IPS-18a (cell line): ENCODE data around the gene ENO2.

Experiments
- H3K27ac ChIP-seq: one replicate; pipeline ENCODE4 v1.5.1; 2013; ENCODE audit warnings: low read length
- H3K27me3 ChIP-seq: one replicate; pipeline ENCODE4 v1.6.1; 2013; ENCODE audit warnings: mild to moderate bottlenecking, low read length; ENCODE audit not compliant: control insufficient read depth, insufficient read depth
- H3K36me3 ChIP-seq: one replicate; pipeline ENCODE4 v1.6.1; 2013; ENCODE audit warnings: low read depth, low read length; ENCODE audit not compliant: control insufficient read depth
- H3K4me1 ChIP-seq: one replicate; pipeline ENCODE4 v1.6.1; 2013; ENCODE audit warnings: low read depth, low read length; ENCODE audit not compliant: control insufficient read depth
- H3K4me3 ChIP-seq: one replicate; pipeline ENCODE4 v1.5.1; 2013; ENCODE audit warnings: low read length
- H3K9ac ChIP-seq: one replicate; pipeline ENCODE4 v1.6.1; 2013; ENCODE audit warnings: mild to moderate bottlenecking, low read length, moderate library complexity
- H3K9me3 ChIP-seq: one replicate; pipeline ENCODE4 v1.6.1; 2013; ENCODE audit warnings: low read depth, low read length; ENCODE audit not compliant: control insufficient read depth

ENO2 gene

DNA sequence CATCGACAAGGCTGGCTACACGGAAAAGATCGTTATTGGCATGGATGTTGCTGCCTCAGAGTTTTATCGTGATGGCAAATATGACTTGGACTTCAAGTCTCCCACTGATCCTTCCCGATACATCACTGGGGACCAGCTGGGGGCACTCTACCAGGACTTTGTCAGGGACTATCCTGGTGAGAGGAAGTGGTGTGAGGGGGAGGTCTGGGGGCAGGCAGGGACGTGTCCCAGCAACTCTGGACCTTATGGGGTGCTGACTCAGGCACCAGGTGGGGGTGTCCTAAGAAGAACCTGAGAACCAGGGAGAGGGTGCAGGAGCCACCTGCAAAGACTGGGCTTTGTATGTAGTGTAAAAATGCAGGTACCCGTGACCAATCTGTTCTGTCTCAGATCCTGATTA lies 5.2 kb downstream of the ENO2 start:
- Histone ChIP-seq H3K27ac (no peak overlapping the region), H3K9ac (no peak overlapping the region), H3K36me3 (peaks cover 46% of the 10 kb centered on the region)

DNA sequence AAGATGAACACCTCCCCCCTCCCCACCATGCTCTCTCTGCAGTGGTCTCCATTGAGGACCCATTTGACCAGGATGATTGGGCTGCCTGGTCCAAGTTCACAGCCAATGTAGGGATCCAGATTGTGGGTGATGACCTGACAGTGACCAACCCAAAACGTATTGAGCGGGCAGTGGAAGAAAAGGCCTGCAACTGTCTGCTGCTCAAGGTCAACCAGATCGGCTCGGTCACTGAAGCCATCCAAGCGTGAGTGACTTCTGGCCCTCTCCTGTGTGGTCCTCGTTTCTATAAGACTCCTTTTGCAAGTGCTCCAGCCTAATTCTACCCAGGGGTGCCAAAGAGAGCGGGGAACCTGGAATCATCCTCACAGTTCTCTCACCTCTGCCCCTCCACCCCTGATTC lies 7.2 kb downstream of the ENO2 start:
- Histone ChIP-seq H3K4me1 (peaks cover 22% of the 10 kb centered on the region), H3K36me3 (peaks cover 42% of the 10 kb centered on the region), H3K27me3 (no peaks in the 10 kb centered on the region), H3K9ac (no peak overlapping the region), H3K4me3 (no peak overlapping the region), H3K9me3 (no peaks in the 10 kb centered on the region), H3K27ac (no peak overlapping the region)

More for the DNA sequence above, 5.2 kb downstream of the ENO2 start:
- Histone ChIP-seq H3K4me1 (peaks cover 5% of the 10 kb centered on the region), H3K4me3 (no peak overlapping the region), H3K27me3 (no peaks in the 10 kb centered on the region), H3K9me3 (no peaks in the 10 kb centered on the region)

DNA sequence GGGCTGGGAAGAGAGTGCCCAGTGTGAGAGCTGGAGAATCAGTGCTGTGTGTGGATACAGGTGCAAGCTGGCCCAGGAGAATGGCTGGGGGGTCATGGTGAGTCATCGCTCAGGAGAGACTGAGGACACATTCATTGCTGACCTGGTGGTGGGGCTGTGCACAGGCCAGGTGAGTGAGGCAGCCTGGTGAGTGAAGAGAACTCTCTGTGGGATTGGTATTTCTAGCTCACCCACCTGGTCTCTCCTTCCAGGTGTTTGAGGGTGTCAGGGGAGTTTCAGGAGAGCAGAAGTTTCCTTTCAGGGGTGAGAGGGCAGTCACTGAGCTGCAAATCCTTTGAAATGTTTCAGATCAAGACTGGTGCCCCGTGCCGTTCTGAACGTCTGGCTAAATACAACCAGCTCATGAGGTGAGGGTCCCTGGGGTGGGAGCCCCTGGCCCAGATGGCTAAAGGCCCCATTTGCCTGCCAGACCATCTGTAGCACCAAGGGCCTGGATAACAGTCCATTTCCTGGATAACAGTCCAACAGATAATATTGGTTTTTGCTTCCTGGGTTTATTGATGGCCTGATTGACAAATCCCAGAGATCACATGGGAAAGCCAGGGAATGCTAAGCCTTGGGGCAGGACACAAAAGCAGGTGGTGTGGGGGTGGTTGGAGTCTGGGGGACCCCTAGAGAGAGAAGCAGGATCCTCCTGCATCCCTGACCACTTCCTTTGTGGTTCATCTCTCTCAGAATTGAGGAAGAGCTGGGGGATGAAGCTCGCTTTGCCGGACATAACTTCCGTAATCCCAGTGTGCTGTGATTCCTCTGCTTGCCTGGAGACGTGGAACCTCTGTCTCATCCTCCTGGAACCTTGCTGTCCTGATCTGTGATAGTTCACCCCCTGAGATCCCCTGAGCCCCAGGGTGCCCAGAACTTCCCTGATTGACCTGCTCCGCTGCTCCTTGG lies 7.9 kb downstream of the ENO2 start:
- peaks cover 39% of the 10 kb centered on the region for H3K36me3 ChIP-seq
- H3K4me1 ChIP-seq = peaks cover 29% of the 10 kb centered on the region
- H3K27me3 ChIP-seq = no peaks in the 10 kb centered on the region
- no peak overlapping the region for H3K4me3 ChIP-seq
- H3K9me3 ChIP-seq = no peaks in the 10 kb centered on the region
- no peak overlapping the region for H3K27ac ChIP-seq
- no peak overlapping the region for H3K9ac ChIP-seq

DNA sequence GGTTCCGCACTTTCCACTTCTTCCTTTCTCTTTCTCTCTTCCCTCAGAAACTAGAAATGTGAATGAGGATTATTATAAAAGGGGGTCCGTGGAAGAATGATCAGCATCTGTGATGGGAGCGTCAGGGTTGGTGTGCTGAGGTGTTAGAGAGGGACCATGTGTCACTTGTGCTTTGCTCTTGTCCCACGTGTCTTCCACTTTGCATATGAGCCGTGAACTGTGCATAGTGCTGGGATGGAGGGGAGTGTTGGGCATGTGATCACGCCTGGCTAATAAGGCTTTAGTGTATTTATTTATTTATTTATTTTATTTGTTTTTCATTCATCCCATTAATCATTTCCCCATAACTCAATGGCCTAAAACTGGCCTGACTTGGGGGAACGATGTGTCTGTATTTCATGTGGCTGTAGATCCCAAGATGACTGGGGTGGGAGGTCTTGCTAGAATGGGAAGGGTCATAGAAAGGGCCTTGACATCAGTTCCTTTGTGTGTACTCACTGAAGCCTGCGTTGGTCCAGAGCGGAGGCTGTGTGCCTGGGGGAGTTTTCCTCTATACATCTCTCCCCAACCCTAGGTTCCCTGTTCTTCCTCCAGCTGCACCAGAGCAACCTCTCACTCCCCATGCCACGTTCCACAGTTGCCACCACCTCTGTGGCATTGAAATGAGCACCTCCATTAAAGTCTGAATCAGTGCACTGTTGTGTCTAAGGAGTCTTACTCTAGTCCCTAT lies 8.8 kb downstream of the ENO2 start:
- H3K36me3 ChIP-seq = peaks cover 33% of the 10 kb centered on the region
- no peak overlapping the region for H3K4me3 ChIP-seq
- H3K9me3 ChIP-seq = no peaks in the 10 kb centered on the region
- no peak overlapping the region for H3K27ac ChIP-seq
- H3K4me1 ChIP-seq = peaks cover 29% of the 10 kb centered on the region
- no peaks in the 10 kb centered on the region for H3K27me3 ChIP-seq
- no peak overlapping the region for H3K9ac ChIP-seq

DNA sequence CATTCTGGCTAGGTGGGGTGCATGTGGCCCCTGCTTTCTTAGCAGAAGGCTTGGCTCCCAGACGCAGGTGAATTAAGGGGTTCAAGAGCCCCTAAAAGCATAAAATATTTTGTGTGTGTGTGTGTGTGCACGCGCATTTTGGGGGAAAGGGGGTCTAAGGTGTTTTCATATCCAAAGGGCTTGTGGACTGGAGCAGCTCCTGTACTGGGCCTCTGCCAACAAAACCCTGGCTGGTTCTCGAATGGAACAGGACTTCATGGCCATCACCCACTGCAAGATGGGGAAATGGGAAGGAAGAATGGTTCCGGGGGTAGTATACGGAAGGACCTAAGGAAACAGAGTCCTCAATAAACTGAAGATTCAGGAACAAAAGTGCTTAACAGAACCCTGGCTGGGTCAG lies 9.5 kb downstream of the ENO2 start:
- no peaks in the 10 kb centered on the region for H3K27me3 ChIP-seq
- peaks cover 29% of the 10 kb centered on the region for H3K4me1 ChIP-seq
- peaks cover 32% of the 10 kb centered on the region for H3K36me3 ChIP-seq
- no peak overlapping the region for H3K4me3 ChIP-seq
- H3K27ac ChIP-seq = no peak overlapping the region
- no peaks in the 10 kb centered on the region for H3K9me3 ChIP-seq
- H3K9ac ChIP-seq = no peak overlapping the region

DNA sequence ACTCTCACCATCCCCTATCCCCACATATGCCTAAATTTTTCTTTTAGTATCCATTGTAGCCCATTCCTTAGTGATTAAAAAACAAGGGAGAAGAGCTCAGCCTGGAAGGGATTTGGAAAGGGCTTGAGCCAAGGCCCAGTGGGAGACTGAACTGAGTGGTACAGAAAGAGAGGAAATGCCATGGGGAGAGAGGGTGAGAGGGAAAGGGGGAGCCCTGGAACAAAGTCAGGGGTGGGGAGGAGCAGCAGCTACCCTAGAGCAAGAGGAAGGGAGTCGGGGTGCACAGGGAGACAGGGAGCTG lies 10.8 kb downstream of the ENO2 start:
- no peaks in the 10 kb centered on the region for H3K27me3 ChIP-seq

DNA sequence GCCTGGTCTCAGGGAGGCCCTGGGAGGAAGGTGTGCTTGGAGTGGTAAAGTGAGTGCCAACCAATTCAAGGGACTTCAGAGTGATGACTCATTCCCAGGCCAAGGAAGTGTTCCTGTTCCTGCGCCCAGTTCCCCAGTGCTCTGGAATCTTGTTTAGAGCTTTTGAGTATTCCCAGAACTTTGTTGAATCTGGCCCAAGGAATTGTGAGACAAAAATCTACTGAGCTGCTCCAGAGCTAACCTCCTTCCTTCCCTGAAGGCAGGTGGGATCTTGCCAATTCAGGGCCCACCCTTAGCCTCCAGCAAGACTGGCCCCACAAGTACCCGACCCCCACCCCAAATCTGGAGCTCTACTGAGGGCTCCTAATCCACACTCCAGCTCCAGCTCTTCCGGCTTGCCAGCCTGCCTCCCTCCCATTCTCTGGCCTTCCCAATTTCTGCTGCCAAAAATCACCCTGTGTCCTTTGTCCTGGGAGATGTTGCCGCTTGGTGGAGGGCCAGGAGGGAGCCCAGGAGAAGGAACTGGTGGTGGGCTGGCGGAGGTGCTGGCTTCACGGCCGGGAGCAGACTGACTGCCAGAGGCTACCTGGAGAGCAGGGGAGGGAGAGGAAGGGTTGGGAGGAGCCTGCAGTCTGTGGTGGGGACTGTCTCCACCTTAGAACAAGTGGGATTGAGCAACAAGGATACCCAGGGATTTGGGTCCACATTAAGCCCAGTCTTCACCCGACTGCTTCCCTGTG lies 11.3 kb downstream of the ENO2 start:
- peak overlapping the region; percentile 74 for H3K9ac ChIP-seq
- peak overlapping the region; percentile 81 for H3K27ac ChIP-seq
- H3K4me1 ChIP-seq = peaks cover 39% of the 10 kb centered on the region
- no peaks in the 10 kb centered on the region for H3K9me3 ChIP-seq
- no peaks in the 10 kb centered on the region for H3K27me3 ChIP-seq
- H3K36me3 ChIP-seq = peaks cover 19% of the 10 kb centered on the region
- peak overlapping the region; percentile 73 for H3K4me3 ChIP-seq

More for the DNA sequence above, 10.8 kb downstream of the ENO2 start:
- Histone ChIP-seq H3K36me3 (peaks cover 19% of the 10 kb centered on the region), H3K4me1 (peaks cover 39% of the 10 kb centered on the region), H3K9me3 (no peaks in the 10 kb centered on the region), H3K4me3 (peak overlapping the region; percentile 73), H3K27ac (peak overlapping the region; percentile 81), H3K9ac (peak overlapping the region; percentile 74)

DNA sequence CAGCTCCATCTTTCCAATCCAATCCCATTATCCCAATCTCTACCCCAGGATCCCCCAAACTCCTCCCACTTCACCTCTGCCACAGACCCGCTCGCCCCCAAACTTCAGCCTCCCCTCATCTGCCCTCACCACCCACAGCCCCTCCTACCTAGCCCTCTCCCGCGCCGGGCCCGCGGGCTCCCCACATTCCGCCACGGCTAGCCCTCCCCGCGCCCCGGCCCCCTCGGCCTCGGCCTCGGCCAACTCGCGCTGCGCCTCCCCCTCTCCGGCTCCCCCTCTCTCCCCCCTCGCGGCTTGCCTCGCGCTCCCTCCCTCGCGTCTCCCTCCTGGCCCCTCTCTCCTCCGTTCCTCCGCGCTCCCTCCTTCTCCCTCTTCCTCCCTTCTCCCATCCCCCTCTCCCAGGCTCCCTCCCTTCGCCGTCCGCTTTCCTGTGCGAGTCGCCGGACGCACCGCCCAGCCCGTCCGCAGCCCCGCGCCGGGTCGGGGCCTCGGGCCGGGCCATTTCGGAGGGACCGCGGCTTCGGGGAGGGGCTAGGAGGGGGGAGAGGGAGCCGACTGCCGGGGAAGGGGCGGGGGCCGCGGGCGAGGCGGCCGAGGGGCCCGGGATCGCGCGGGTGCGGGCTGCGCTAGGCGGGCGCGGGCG lies 13.1 kb downstream of the ENO2 start, which contains the start of gene ATN1:
TSS of gene ATN1 (plus strand) at position 581 of the 643 bp plus-strand sequence. CDS start 6,043 bp downstream, outside the sequence.
- peak within 1 kb of the TSS; percentile 15 for H3K27ac ChIP-seq
- no peaks in the 10 kb centered on the region for H3K9me3 ChIP-seq
- no peaks in the 10 kb centered on the region for H3K27me3 ChIP-seq
- H3K36me3 ChIP-seq = peaks cover 8% of the 10 kb centered on the region
- H3K9ac ChIP-seq = peak within 1 kb of the TSS; percentile 78
- H3K4me3 ChIP-seq = peak within 1 kb of the TSS; percentile 95
- H3K4me1 ChIP-seq = peaks cover 41% of the 10 kb centered on the region

DNA sequence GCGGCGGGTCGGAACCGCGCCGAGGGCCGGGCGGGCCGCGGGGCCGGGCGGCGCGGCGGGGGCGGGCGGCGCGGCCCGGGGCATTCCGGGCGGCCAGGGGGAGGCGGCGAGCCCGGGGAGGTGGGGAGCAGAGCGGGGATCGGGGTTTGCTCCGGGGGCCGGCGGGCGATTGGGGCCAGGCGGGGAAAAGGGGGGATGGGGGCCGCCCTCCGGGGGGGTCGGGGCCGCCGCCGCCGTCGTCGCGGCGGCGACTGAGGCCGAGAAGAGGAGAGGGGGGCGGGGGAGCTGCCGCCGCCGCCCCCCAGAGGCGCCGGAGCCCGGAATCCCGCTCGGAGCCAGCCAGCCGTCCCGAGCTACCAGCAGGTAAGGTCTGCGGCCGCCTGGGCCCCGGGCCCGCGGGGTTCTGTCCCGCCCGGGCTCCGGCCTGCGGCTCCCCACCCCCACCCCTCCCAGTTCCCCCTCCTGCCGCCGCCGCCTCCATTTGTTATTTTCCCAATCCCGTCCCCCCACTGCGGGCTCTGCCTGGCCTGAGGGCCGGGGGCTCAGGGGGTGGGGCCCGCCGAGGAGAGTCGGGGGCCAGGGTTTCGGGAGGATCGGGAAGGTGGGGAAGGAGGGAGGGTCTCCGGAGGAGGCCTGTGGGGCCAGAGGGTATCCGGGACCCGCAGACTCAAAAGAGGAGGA lies 13.8 kb downstream of the ENO2 start:
- H3K36me3 ChIP-seq = peaks cover 8% of the 10 kb centered on the region
- H3K27me3 ChIP-seq = no peaks in the 10 kb centered on the region
- H3K9me3 ChIP-seq = no peaks in the 10 kb centered on the region
- no peak overlapping the region for H3K27ac ChIP-seq
- peaks cover 41% of the 10 kb centered on the region for H3K4me1 ChIP-seq
- peak overlapping the region; percentile 95 for H3K4me3 ChIP-seq
- peak overlapping the region; percentile 78 for H3K9ac ChIP-seq

DNA sequence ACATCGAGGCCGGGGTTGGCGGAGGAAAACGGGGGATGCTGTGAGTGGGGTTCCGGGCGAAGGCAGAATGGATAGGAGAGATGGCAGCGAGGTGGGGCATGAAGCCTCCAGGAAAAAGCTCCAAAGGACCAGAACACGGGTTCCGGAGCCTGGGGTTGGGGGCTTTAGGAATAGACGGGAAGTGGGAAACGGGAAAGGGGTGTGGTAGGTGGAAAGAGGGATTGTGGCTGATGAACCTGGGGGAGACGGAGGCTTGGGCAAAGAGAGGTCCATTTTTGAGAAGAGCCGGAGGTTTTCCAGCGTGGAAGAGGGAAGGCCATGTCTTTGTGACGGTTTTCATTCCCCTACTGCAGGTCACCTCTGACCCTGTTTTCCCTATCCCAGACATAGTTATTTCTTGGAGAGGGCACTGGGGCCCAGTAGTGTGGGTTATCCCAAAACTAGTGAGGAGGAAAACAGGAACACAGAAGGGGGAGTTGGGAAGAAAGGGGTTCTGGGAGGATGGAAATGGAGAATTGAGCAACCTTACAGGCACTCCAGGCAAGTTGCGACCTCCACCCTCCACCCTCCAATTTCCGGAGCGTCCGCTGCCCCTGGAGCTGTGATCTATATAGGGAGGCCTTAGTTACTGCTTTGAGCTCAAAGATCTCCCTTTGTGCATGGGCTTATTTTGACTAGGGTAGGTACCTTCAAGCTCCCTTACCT lies 14.5 kb downstream of the ENO2 start:
- Histone ChIP-seq H3K27ac (no peak overlapping the region), H3K9me3 (no peaks in the 10 kb centered on the region), H3K36me3 (peaks cover 15% of the 10 kb centered on the region), H3K4me3 (peak overlapping the region; percentile 95), H3K9ac (peak overlapping the region; percentile 78), H3K4me1 (peaks cover 41% of the 10 kb centered on the region), H3K27me3 (no peaks in the 10 kb centered on the region)
